Right lung (tissue), 5 donors: ENCODE results near the gene ZDHHC14. TPM values are rescaled to one million over a fixed set of nuclear protein-coding genes. Genes with fewer than 3 reads are reported as not detected.
"Not testable (repeated sequence)": the region's sequence is repeated elsewhere in the genome, so short reads cannot be mapped to it uniquely, and the experiment has no call there.

Source experiments
- DNase-seq, 2 donors: peaks; one replicate each; pipeline ENCODE4 v3.0.0-alpha.2; 2013
- polyA plus RNA-seq, 5 donors: library from polyadenylated mRNA; unstranded; fragments of 120-200 nt; gene quantifications; one replicate each; pipeline versions ENCODE4 v1.2.1 to v1.2.3, GENCODE V29; 2013; ENCODE audit warnings: inconsistent platforms in 1 of 5, low replicate concordance in 1 of 5; ENCODE audit not compliant: insufficient read length in 5 of 5, insufficient read depth in 1 of 5

The ZDHHC14 gene
- polyA plus RNA-seq, 5 donors = 19.1 to 29.5 (median 25.6) TPM

- DNase-seq = peak; percentile 35 to 38
Observed at GRCh38 chr6:157464653-157465535, 83.9 kb downstream of the ZDHHC14 start.

GRCh38 chr6:157466342-157466648 is 85.3 kb downstream of the ZDHHC14 start:
- DNase-seq = no peak

GRCh38 chr6:157467339-157467738 is 86.3 kb downstream of the ZDHHC14 start:
- DNase-seq = not testable (repeated sequence)

- no peak for DNase-seq
Observed at GRCh38 chr6:157468054-157468453, 87.1 kb downstream of the ZDHHC14 start.

- no peak for DNase-seq
Observed at GRCh38 chr6:157468574-157468973, 87.6 kb downstream of the ZDHHC14 start.

GRCh38 chr6:157469378-157469777 is 88.4 kb downstream of the ZDHHC14 start:
- no peak for DNase-seq

- no peak for DNase-seq
Observed at GRCh38 chr6:157471077-157471686, 90.2 kb downstream of the ZDHHC14 start.

GRCh38 chr6:157471895-157472686 is 91.1 kb downstream of the ZDHHC14 start:
- no peak for DNase-seq

GRCh38 chr6:157476797-157477196 is 95.8 kb downstream of the ZDHHC14 start:
- DNase-seq = no peak

GRCh38 chr6:157478926-157479325 is 97.9 kb downstream of the ZDHHC14 start:
- DNase-seq = no peak

GRCh38 chr6:157479464-157480303 is 98.7 kb downstream of the ZDHHC14 start:
- DNase-seq = no peak

- no peak for DNase-seq
Observed at GRCh38 chr6:157481189-157481864, 100.3 kb downstream of the ZDHHC14 start.

GRCh38 chr6:157481865-157482249 is 100.9 kb downstream of the ZDHHC14 start:
- DNase-seq = peak in 1 of 2 donors; percentile 46

GRCh38 chr6:157483770-157484169 is 102.8 kb downstream of the ZDHHC14 start:
- no peak for DNase-seq

- DNase-seq = no peak
Observed at GRCh38 chr6:157484181-157484580, 103.2 kb downstream of the ZDHHC14 start.

- DNase-seq = no peak
Observed at GRCh38 chr6:157486572-157486971, 105.6 kb downstream of the ZDHHC14 start.

GRCh38 chr6:157487110-157487773 is 106.3 kb downstream of the ZDHHC14 start:
- no peak for DNase-seq

GRCh38 chr6:157488058-157488457 is 107.1 kb downstream of the ZDHHC14 start:
- no peak for DNase-seq

- DNase-seq = no peak
Observed at GRCh38 chr6:157488716-157489118, 107.7 kb downstream of the ZDHHC14 start.

- DNase-seq = no peak
Observed at GRCh38 chr6:157490611-157491269, 109.8 kb downstream of the ZDHHC14 start.
